GM18870 (cell line): ENCODE data around the gene HOXA13.

Source experiments
- ATAC-seq: cut with Tn5 transposase; IDR thresholded peaks from one replicate; pipeline ENCODE4 v1.9.1; 2021; ENCODE audit warnings: moderate library complexity; ENCODE audit not compliant: unreplicated experiment

HOXA13 gene

GRCh38 chr7:27182285-27182841 is 17.5 kb downstream of the HOXA13 start:
- ATAC-seq: no peak

GRCh38 chr7:27181795-27182275 is 18.1 kb downstream of the HOXA13 start:
- no peak for ATAC-seq

- ATAC-seq: no peak
These were observed 19.2 kb downstream of the HOXA13 start for GRCh38 chr7:27180431-27181420.

- ATAC-seq: no peak
These were observed 20.1 kb downstream of the HOXA13 start for GRCh38 chr7:27179503-27180430.

GRCh38 chr7:27179030-27179429 is 20.9 kb downstream of the HOXA13 start:
- ATAC-seq: no peak

GRCh38 chr7:27178366-27178765 is 21.5 kb downstream of the HOXA13 start:
- ATAC-seq: no peak

- no peak for ATAC-seq
These were observed 22.0 kb downstream of the HOXA13 start for GRCh38 chr7:27177795-27178320.

- ATAC-seq: no peak
These were observed 22.7 kb downstream of the HOXA13 start for GRCh38 chr7:27176962-27177794.

- no peak for ATAC-seq
These were observed 23.4 kb downstream of the HOXA13 start for GRCh38 chr7:27176524-27176845.

GRCh38 chr7:27175626-27176523 is 24.0 kb downstream of the HOXA13 start:
- ATAC-seq: no peak

- no peak for ATAC-seq
These were observed 24.8 kb downstream of the HOXA13 start for GRCh38 chr7:27174874-27175625.

- no peak for ATAC-seq
These were observed 25.7 kb downstream of the HOXA13 start, which contains the start of gene HOXA10 for GRCh38 chr7:27173956-27174873. Gene HOXA10 (minus strand): TSS chr7:27174320. CDS start chr7:27174306, 14 bp downstream.

- no peak for ATAC-seq
These were observed 26.4 kb downstream of the HOXA13 start for GRCh38 chr7:27173511-27173955.

GRCh38 chr7:27172823-27173510 is 26.9 kb downstream of the HOXA13 start:
- ATAC-seq: no peak

GRCh38 chr7:27172315-27172774 is 27.5 kb downstream of the HOXA13 start:
- ATAC-seq: no peak

GRCh38 chr7:27171637-27172314 is 28.1 kb downstream of the HOXA13 start:
- ATAC-seq: no peak
